Activated CD8-positive, alpha-beta memory T cell treated with anti-CD3 and anti-CD28 coated beads for 24 hours (primary cell): ENCODE measurements around the gene ZSCAN18.
A peak's percentile ranks its signal among the peaks of the same experiment; 100 is the strongest.

Experiments used
- DNase-seq: peaks from one replicate; pipeline ENCODE4 v3.0.0-alpha.2; 2020

Gene ZSCAN18

GRCh38 chr19:58086825-58087710, 11.0 kb downstream of the ZSCAN18 start:
- no peak for DNase-seq

- no peak for DNase-seq
Measured at GRCh38 chr19:58085348-58085875, 12.6 kb downstream of the ZSCAN18 start.

- no peak for DNase-seq
Measured at GRCh38 chr19:58084596-58085347, 13.3 kb downstream of the ZSCAN18 start.

GRCh38 chr19:58083021-58083420, 15.0 kb downstream of the ZSCAN18 start:
- no peak for DNase-seq

GRCh38 chr19:58079792-58080191, 18.2 kb downstream of the ZSCAN18 start:
- DNase-seq: no peak

GRCh38 chr19:58067240-58067912, 30.7 kb downstream of the ZSCAN18 start:
- no peak for DNase-seq

GRCh38 chr19:58063712-58064111, 34.3 kb downstream of the ZSCAN18 start:
- DNase-seq: no peak

- no peak for DNase-seq
Measured at GRCh38 chr19:58060231-58060630, 37.8 kb downstream of the ZSCAN18 start.

GRCh38 chr19:58059671-58060078, 38.4 kb downstream of the ZSCAN18 start:
- no peak for DNase-seq

- peak; percentile 80 for DNase-seq
Measured at GRCh38 chr19:58059003-58059670, 38.9 kb downstream of the ZSCAN18 start, which contains the start of gene ZNF135. Gene ZNF135 (plus strand): TSS chr19:58059282. CDS start chr19:58060003, 721 bp downstream.

GRCh38 chr19:58058467-58058866, 39.6 kb downstream of the ZSCAN18 start:
- no peak for DNase-seq

GRCh38 chr19:58056861-58057260, 41.2 kb downstream of the ZSCAN18 start:
- no peak for DNase-seq

- DNase-seq: no peak
Measured at GRCh38 chr19:58056261-58056660, 41.8 kb downstream of the ZSCAN18 start.

GRCh38 chr19:58054901-58055874, 42.8 kb downstream of the ZSCAN18 start:
- DNase-seq: no peak

GRCh38 chr19:58053480-58054156, 44.4 kb downstream of the ZSCAN18 start:
- DNase-seq: no peak

GRCh38 chr19:58052256-58052655, 45.8 kb downstream of the ZSCAN18 start:
- DNase-seq: no peak

- DNase-seq: no peak
Measured at GRCh38 chr19:58047672-58048071, 50.4 kb downstream of the ZSCAN18 start.

- no peak for DNase-seq
Measured at GRCh38 chr19:58046856-58047255, 51.2 kb downstream of the ZSCAN18 start.

- DNase-seq: no peak
Measured at GRCh38 chr19:58045411-58046050, 52.5 kb downstream of the ZSCAN18 start.

GRCh38 chr19:58044886-58045285, 53.1 kb downstream of the ZSCAN18 start:
- DNase-seq: no peak
